ENCODE measurements around the gene NAA20.

Gene NAA20

DNA sequence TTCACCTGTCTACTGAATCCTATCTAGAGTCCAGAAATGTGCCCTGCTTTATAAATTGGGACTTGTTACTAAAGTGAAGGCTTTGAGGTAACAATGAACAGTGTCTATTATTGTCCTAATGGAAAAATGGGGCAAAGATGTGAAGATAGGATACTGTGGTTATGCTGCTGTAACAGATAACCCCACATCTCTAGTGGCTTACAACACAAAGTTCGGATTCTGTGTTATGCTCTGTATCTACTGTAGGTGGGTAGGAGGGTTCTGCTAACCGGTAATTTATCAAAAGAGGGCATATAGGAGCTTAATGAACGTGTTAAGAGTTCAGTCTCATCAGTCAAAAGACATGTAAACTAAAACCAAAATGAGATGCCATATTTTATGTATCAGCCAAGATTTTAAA lies 6.2 kb downstream of the NAA20 start:
- Histone ChIP-seq H3K4me3 (replicated peaks; ENCODE audit: low read depth, low read length) (no peak overlapping the region), H3K36me3 (ENCODE audit: control insufficient read depth, insufficient read depth, low read length) (peaks cover 3% of the 10 kb centered on the region), H3K27me3 (replicated peaks; ENCODE audit: control insufficient read depth, insufficient read depth, low read length) (no peaks in the 10 kb centered on the region)
- TF ChIP-seq CTCF (IDR thresholded peaks at IDR 0.05; ENCODE audit: insufficient read depth, low read length, poor library complexity, severe bottlenecking): no peak
- DNase-seq (ENCODE audit: extremely low read depth, insufficient read length): no peak

GRCh38 chr20:20024942-20025341 lies 7.8 kb downstream of the NAA20 start:
- Histone ChIP-seq H3K4me3 (replicated peaks; ENCODE audit: low read depth, low read length) (no peak overlapping the region), H3K27me3 (replicated peaks; ENCODE audit: control insufficient read depth, insufficient read depth, low read length) (no peaks in the 10 kb centered on the region), H3K36me3 (ENCODE audit: control insufficient read depth, insufficient read depth, low read length) (peaks cover 3% of the 10 kb centered on the region)
- no peak for TF ChIP-seq CTCF (IDR thresholded peaks at IDR 0.05; ENCODE audit: insufficient read depth, low read length, poor library complexity, severe bottlenecking)
- no peak for DNase-seq (ENCODE audit: extremely low read depth, insufficient read length)

- DNase-seq (ENCODE audit: extremely low read depth, insufficient read length): no peak
- peaks cover 4% of the 10 kb centered on the region for H3K36me3 ChIP-seq (ENCODE audit: control insufficient read depth, insufficient read depth, low read length)
- H3K27me3 ChIP-seq (replicated peaks; ENCODE audit: control insufficient read depth, insufficient read depth, low read length): no peaks in the 10 kb centered on the region
- H3K4me3 ChIP-seq (replicated peaks; ENCODE audit: low read depth, low read length): no peak overlapping the region
- TF ChIP-seq CTCF (IDR thresholded peaks at IDR 0.05; ENCODE audit: insufficient read depth, low read length, poor library complexity, severe bottlenecking): no peak
These were observed 10.1 kb downstream of the NAA20 start for GRCh38 chr20:20027284-20027683.

DNA sequence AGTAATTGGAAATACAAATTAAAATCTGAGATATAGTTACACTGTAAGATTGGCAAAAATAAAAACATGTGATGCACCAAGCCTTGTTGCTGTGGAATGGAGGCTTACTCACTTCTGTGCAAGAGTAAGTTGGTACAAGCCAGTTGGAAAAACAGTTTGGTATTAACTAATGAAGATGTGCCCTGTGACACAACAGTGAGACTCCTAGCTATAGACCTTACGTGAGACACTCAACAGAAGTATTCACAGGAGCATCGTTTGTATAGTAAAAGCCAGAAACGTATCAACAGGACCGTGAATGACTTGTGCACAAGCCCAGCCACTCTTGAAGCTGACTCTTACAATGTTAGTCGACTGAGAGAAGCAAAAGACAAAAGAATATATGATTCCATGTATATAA lies 14.6 kb downstream of the NAA20 start:
- H3K36me3 ChIP-seq (ENCODE audit: control insufficient read depth, insufficient read depth, low read length): peaks cover 3% of the 10 kb centered on the region
- TF ChIP-seq CTCF (IDR thresholded peaks at IDR 0.05; ENCODE audit: insufficient read depth, low read length, poor library complexity, severe bottlenecking): no peak
- H3K4me3 ChIP-seq (replicated peaks; ENCODE audit: low read depth, low read length): no peak overlapping the region
- DNase-seq (ENCODE audit: extremely low read depth, insufficient read length): no peak
- no peaks in the 10 kb centered on the region for H3K27me3 ChIP-seq (replicated peaks; ENCODE audit: control insufficient read depth, insufficient read depth, low read length)

GRCh38 chr20:20034486-20034885 lies 17.3 kb downstream of the NAA20 start:
- Histone ChIP-seq H3K36me3 (ENCODE audit: control insufficient read depth, insufficient read depth, low read length) (peaks cover 12% of the 10 kb centered on the region), H3K4me3 (replicated peaks; ENCODE audit: low read depth, low read length) (no peak overlapping the region), H3K27me3 (replicated peaks; ENCODE audit: control insufficient read depth, insufficient read depth, low read length) (no peaks in the 10 kb centered on the region)
- TF ChIP-seq CTCF (IDR thresholded peaks at IDR 0.05; ENCODE audit: insufficient read depth, low read length, poor library complexity, severe bottlenecking): no peak
- DNase-seq (ENCODE audit: extremely low read depth, insufficient read length): no peak

GRCh38 chr20:20036756-20037155 lies 19.6 kb downstream of the NAA20 start:
- Histone ChIP-seq H3K27me3 (replicated peaks; ENCODE audit: control insufficient read depth, insufficient read depth, low read length) (no peaks in the 10 kb centered on the region), H3K4me3 (replicated peaks; ENCODE audit: low read depth, low read length) (no peak overlapping the region), H3K36me3 (ENCODE audit: control insufficient read depth, insufficient read depth, low read length) (peaks cover 11% of the 10 kb centered on the region)
- DNase-seq (ENCODE audit: extremely low read depth, insufficient read length): no peak
- no peak for TF ChIP-seq CTCF (IDR thresholded peaks at IDR 0.05; ENCODE audit: insufficient read depth, low read length, poor library complexity, severe bottlenecking)
